ENCODE measurements around the gene BRICD5. TPM values are rescaled to one million over a fixed set of nuclear protein-coding genes. Genes with fewer than 3 reads are reported as not detected.
"Not testable (repeated sequence)": the region's sequence is repeated elsewhere in the genome, so short reads cannot be mapped to it uniquely, and the experiment has no call there.

BRICD5 gene
- total RNA-seq (2021): 17.1 and 24.6 TPM in 2 replicates
- Bru-seq, nascent RNA: percentile 56 among the genes with signal in this experiment
- BruChase-seq, experiment 1, labeled RNA remaining after a 2-hour chase: percentile 64 among the genes with signal in this experiment
- percentile 79 among the genes with signal in this experiment for BruChase-seq, experiment 2, labeled RNA remaining after a 6-hour chase
- long read RNA-seq, partial matches to known transcripts: 2 of 14 reads
- long read RNA-seq, other reads (novel, unspliced or antisense): 10 of 14 reads

DNA sequence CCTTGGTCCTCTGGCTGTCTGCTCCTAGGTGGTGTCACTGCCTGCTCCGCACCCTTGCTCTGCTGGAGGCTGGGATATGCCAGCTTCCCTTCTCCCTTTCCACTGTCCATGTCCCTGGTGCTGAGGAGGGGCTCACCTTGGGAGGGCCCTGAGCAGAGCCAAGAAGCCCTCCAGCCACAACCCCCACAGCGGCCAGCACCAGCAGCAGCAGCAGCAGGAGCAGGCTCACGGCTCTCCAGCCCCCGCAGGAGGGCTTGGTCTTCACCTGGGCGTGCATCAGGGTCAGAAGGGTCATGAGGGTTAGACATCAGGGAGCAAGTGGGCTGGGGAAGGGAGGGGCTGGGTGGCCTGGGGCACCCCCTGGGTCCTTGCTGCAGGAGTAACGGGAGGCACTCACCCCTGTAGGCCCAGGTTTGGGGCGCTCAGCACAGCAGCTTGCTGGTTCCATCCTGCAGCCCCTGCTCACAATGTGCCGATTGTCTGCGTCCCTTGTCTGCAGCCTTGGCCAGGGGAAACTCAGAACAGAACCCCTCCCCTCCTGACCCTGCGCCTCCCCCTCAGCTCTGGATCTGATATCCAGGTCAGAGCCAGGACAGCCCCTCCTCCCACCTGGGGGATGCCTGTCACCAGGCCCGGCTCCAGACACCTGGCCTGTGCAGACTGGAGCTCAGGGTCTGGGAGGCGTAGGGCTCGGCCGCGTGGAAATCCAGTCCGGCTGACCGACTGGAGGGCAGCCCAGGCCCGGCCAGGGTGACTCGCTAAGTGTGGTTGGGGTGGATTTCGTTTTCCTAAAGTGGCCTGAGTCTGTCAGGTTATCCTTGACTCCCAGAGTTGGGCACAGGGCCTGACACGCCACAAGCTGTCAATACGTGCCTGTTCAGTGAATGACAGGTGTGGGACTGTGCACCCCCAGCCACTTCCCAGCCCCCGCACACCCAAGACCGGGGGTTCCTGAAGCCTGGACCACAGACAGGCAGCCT is at the start of gene BRICD5:
Gene BRICD5 (minus strand): TSS at position 478 of the 980 bp plus-strand sequence. CDS start 30 bp downstream, at position 448.
- Histone ChIP-seq H3K4me2 (peak within 1 kb of the TSS; percentile 99; the same call in 1 of the 2 replicates), H4K20me1 (ENCODE audit: insufficient read depth) (peaks cover 19% of the 10 kb centered on the region; the same call in 1 of the 2 replicates), H3K4me3 (no peak within 1 kb of the TSS), H3K27ac (no peak within 1 kb of the TSS), H3K9me2 (ENCODE audit: insufficient read depth) (no peaks in the 10 kb centered on the region), H3K9me3 (ENCODE audit: insufficient read depth, low read depth) (no peaks in the 10 kb centered on the region), H3K36me3 (ENCODE audit: low read depth) (0 out of 2 replicates have a peak, but pooled peaks cover 6% of the 10 kb centered on the region), H3K4me1 (replicated peaks; ENCODE audit: insufficient read depth) (peaks cover 29% of the 10 kb centered on the region), H3F3A (ENCODE audit: insufficient read depth, low read depth) (peaks cover 39% of the 10 kb centered on the region), H3K79me2 (ENCODE audit: low read depth) (peaks cover 34% of the 10 kb centered on the region), H2AFZ (no peak within 1 kb of the TSS), H3K27me3 (ENCODE audit: insufficient read depth, low read depth) (no peaks in the 10 kb centered on the region)
- TF ChIP-seq EZH2 (IDR thresholded peaks at IDR 0.05; ENCODE audit: low read depth): no peak
- TF ChIP-seq, protein P1, sequence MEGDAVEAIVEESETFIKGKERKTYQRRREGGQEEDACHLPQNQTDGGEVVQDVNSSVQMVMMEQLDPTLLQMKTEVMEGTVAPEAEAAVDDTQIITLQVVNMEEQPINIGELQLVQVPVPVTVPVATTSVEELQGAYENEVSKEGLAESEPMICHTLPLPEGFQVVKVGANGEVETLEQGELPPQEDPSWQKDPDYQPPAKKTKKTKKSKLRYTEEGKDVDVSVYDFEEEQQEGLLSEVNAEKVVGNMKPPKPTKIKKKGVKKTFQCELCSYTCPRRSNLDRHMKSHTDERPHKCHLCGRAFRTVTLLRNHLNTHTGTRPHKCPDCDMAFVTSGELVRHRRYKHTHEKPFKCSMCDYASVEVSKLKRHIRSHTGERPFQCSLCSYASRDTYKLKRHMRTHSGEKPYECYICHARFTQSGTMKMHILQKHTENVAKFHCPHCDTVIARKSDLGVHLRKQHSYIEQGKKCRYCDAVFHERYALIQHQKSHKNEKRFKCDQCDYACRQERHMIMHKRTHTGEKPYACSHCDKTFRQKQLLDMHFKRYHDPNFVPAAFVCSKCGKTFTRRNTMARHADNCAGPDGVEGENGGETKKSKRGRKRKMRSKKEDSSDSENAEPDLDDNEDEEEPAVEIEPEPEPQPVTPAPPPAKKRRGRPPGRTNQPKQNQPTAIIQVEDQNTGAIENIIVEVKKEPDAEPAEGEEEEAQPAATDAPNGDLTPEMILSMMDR (conservative IDR thresholded peaks at IDR 0.05): no peak
- ChIA-PET POLR2A (ENCODE audit: unreplicated experiment) (no interaction called here), CTCF (no interaction called here)
- no TSS peak for BruUV-seq (replicated peaks)
- intact Hi-C loops (cut with micrococcal nuclease; ENCODE audit: unreplicated experiment): loop anchor here (5.0 kb wide), 1 partner anchor 42 kb away; the partner anchor contains the start of gene ECI1
- no peak for DNase-seq

DNA sequence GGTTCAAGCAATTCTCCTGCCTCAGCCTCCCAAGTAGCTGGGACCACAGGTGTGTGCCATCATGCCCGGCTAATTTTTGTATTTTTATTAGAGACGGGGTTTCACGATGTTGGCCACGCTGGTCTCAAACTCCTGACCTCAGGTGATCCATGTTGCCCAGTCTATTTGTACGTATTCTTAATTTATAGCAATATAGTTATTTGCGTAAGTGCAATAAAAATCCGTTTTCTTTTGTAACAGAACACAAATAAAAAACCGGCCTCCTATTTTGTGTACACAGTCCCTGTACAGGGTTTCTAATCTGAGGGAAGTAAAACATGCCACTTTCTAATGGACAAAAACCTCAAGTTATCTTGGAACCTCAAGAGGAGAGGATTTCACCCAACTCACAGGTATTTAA is 49.6 kb upstream of the BRICD5 start:
- ChIA-PET POLR2A (ENCODE audit: unreplicated experiment) (no interaction called here), CTCF (no interaction called here)
- no peak for DNase-seq
- Histone ChIP-seq H3K36me3 (ENCODE audit: low read depth) (peaks cover 43% of the 10 kb centered on the region), H3K4me2 (no peak overlapping the region), H3K4me1 (replicated peaks; ENCODE audit: insufficient read depth) (no peaks in the 10 kb centered on the region), H3K9me2 (ENCODE audit: insufficient read depth) (no peaks in the 10 kb centered on the region), H3K9me3 (ENCODE audit: insufficient read depth, low read depth) (no peaks in the 10 kb centered on the region), H3K27ac (no peak overlapping the region), H3K79me2 (ENCODE audit: low read depth) (peaks cover 67% of the 10 kb centered on the region), H4K20me1 (ENCODE audit: insufficient read depth) (peaks cover 86% of the 10 kb centered on the region), H3K4me3 (no peak overlapping the region), H2AFZ (no peak overlapping the region), H3K27me3 (ENCODE audit: insufficient read depth, low read depth) (no peaks in the 10 kb centered on the region), H3F3A (ENCODE audit: insufficient read depth, low read depth) (peaks cover 84% of the 10 kb centered on the region)
- intact Hi-C loops (cut with micrococcal nuclease; ENCODE audit: unreplicated experiment): no loop called here
- BruUV-seq (replicated peaks): no TSS peak
- no peak for TF ChIP-seq EZH2 (IDR thresholded peaks at IDR 0.05; ENCODE audit: low read depth)
- TF ChIP-seq, protein P1 (conservative IDR thresholded peaks at IDR 0.05): no peak

DNA sequence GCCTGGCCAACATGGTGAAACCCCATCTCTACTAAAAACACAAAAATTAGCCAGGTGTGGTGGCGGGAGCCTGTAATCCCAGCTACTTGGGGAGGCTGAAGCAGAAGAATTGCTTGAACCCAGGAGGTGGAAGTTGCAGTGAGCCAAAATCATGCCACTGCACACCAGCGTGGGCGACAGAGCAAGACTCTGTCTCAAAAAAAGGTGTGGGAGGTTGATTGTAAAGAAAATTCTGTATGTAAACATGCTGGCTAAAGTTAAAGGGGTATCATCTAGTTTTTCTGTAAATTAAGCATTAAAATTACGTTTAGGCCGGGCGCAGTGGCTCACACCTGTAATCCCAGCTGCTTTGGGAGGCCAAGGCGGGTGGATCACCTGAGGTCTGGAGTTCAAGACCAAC is 47.9 kb upstream of the BRICD5 start:
- Histone ChIP-seq H3K36me3 (ENCODE audit: low read depth) (peaks cover 49% of the 10 kb centered on the region), H4K20me1 (ENCODE audit: insufficient read depth) (peaks cover 72% of the 10 kb centered on the region), H3K79me2 (ENCODE audit: low read depth) (peaks cover 50% of the 10 kb centered on the region), H3F3A (ENCODE audit: insufficient read depth, low read depth) (peaks cover 87% of the 10 kb centered on the region)
- H3K27ac ChIP-seq; H3K4me1 ChIP-seq (replicated peaks; ENCODE audit: insufficient read depth); H2AFZ ChIP-seq; DNase-seq; H3K9me2 ChIP-seq (ENCODE audit: insufficient read depth); BruUV-seq (replicated peaks); H3K4me2 ChIP-seq; H3K27me3 ChIP-seq (ENCODE audit: insufficient read depth, low read depth); H3K9me3 ChIP-seq (ENCODE audit: insufficient read depth, low read depth); H3K4me3 ChIP-seq; CTCF ChIA-PET: not testable (repeated sequence)
- intact Hi-C loops (cut with micrococcal nuclease; ENCODE audit: unreplicated experiment): loop anchor here (10.0 kb wide), 1 partner anchor 254 kb away; the partner anchor contains the start of gene ZNF598
- POLR2A ChIA-PET (ENCODE audit: unreplicated experiment): interaction anchor here (0.6 to 0.7 kb wide), 2 partner anchors 20 to 35 kb away, joined by 4 to 5 read pairs; no protein-coding TSS in a partner anchor

All from PC-9 (cell line).